ENCODE data around the gene CDK14.
A peak's percentile ranks its signal among the peaks of the same experiment; 100 is the strongest.

CDK14 gene

DNA sequence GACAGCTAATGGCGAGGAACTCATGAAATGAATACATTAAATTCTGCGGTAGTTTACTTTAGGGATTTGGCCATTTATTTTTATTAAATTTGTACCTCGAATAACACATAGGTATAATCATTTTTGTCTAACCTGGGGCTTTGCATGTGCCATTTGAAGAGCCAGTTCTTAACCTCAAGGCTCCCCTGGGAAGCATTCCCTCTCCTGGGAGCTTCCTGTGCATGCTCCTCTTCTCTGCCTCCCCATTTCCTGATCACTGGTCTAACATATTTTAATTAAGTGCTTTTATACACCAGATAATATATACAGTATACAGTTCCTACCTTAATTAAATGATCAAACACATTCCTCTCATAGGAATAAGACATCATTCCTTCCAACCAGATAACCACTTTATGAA, 484.2 kb downstream of the CDK14 start:
- TF ChIP-seq, protein P1, sequence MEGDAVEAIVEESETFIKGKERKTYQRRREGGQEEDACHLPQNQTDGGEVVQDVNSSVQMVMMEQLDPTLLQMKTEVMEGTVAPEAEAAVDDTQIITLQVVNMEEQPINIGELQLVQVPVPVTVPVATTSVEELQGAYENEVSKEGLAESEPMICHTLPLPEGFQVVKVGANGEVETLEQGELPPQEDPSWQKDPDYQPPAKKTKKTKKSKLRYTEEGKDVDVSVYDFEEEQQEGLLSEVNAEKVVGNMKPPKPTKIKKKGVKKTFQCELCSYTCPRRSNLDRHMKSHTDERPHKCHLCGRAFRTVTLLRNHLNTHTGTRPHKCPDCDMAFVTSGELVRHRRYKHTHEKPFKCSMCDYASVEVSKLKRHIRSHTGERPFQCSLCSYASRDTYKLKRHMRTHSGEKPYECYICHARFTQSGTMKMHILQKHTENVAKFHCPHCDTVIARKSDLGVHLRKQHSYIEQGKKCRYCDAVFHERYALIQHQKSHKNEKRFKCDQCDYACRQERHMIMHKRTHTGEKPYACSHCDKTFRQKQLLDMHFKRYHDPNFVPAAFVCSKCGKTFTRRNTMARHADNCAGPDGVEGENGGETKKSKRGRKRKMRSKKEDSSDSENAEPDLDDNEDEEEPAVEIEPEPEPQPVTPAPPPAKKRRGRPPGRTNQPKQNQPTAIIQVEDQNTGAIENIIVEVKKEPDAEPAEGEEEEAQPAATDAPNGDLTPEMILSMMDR (IDR thresholded peaks at IDR 0.05) = no peak
- no peak overlapping the region for H3K4me2 ChIP-seq (ENCODE audit: low read length)
- H3K27me3 ChIP-seq (ENCODE audit: control insufficient read depth, insufficient read depth, low read length) = no peaks in the 10 kb centered on the region
- H3K9me3 ChIP-seq (ENCODE audit: control insufficient read depth, low read length) = no peaks in the 10 kb centered on the region
- H3K9ac ChIP-seq = no peak overlapping the region
- H3K27ac ChIP-seq = no peak overlapping the region
- no peaks in the 10 kb centered on the region for H3K36me3 ChIP-seq (ENCODE audit: control insufficient read depth, insufficient read depth, low read length)
- H3K4me3 ChIP-seq (ENCODE audit: low read depth, low read length) = no peak overlapping the region
- no peaks in the 10 kb centered on the region for H3K4me1 ChIP-seq
- H2AFZ ChIP-seq = no peak overlapping the region
- H3K79me2 ChIP-seq = no peaks in the 10 kb centered on the region

DNA sequence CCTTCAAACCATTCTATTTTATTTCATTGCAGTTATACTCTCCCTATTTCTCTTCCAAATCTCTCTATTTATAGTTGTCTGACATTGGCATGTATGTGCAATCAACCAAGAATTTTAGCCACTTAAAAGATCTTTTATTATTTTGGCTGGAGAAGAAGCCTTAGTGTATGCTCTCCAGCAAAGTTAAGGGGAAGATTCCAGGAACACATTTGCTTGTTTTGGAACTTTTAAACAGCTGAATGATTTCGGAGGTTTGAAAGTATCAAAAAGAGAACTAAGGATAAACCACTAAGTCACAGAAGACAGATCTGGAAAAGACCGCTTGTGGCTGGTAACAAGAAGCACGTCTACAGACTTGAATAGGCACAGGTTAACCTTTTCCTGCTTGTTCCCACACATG, 485.9 kb downstream of the CDK14 start:
- H3K27me3 ChIP-seq (ENCODE audit: control insufficient read depth, insufficient read depth, low read length) = no peaks in the 10 kb centered on the region
- no peaks in the 10 kb centered on the region for H3K79me2 ChIP-seq
- TF ChIP-seq, protein P1 (IDR thresholded peaks at IDR 0.05) = no peak
- no peak overlapping the region for H3K4me2 ChIP-seq (ENCODE audit: low read length)
- H3K4me3 ChIP-seq (ENCODE audit: low read depth, low read length) = no peak overlapping the region
- H3K9ac ChIP-seq = no peak overlapping the region
- no peaks in the 10 kb centered on the region for H3K9me3 ChIP-seq (ENCODE audit: control insufficient read depth, low read length)
- no peaks in the 10 kb centered on the region for H3K4me1 ChIP-seq
- H2AFZ ChIP-seq = no peak overlapping the region
- H3K36me3 ChIP-seq (ENCODE audit: control insufficient read depth, insufficient read depth, low read length) = no peaks in the 10 kb centered on the region
- H3K27ac ChIP-seq = no peak overlapping the region

DNA sequence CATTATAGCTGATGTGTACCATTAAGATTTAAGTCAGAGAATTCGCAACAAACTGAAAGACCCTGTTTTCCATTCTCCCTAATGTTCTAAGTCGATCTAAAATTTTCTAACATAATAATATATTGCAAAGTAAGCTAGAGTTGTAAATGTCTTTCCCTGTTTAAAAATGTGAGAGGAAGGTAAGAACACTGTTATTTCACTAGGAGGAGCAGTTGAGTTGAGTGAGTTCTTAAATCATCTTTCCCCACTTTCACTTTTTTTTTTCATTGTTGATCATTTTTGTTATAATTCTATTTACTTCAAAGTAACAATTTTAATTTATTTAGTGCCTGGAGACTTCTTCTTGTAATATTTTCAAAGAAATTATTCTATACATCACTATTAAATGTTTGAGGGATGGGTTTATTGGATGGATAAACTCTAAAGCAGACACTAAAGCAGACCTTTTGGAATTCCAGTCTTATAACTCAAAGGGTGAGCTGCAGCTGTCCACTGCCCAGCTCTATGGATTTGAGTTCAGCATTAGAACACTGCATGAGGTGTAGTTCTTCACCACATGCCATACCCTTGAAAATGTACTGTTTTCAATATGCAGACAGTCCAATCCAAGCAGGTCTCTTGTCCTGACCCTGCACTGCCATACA, 486.9 kb downstream of the CDK14 start:
- Histone ChIP-seq H3K4me1 (no peaks in the 10 kb centered on the region), H3K4me2 (ENCODE audit: low read length) (no peak overlapping the region), H3K4me3 (ENCODE audit: low read depth, low read length) (no peak overlapping the region), H3K36me3 (ENCODE audit: control insufficient read depth, insufficient read depth, low read length) (no peaks in the 10 kb centered on the region), H2AFZ (no peak overlapping the region), H3K9ac (no peak overlapping the region), H3K27me3 (ENCODE audit: control insufficient read depth, insufficient read depth, low read length) (no peaks in the 10 kb centered on the region), H3K79me2 (no peaks in the 10 kb centered on the region), H3K27ac (no peak overlapping the region), H3K9me3 (ENCODE audit: control insufficient read depth, low read length) (no peaks in the 10 kb centered on the region)
- TF ChIP-seq, protein P1 (IDR thresholded peaks at IDR 0.05) = peak; percentile 28

DNA sequence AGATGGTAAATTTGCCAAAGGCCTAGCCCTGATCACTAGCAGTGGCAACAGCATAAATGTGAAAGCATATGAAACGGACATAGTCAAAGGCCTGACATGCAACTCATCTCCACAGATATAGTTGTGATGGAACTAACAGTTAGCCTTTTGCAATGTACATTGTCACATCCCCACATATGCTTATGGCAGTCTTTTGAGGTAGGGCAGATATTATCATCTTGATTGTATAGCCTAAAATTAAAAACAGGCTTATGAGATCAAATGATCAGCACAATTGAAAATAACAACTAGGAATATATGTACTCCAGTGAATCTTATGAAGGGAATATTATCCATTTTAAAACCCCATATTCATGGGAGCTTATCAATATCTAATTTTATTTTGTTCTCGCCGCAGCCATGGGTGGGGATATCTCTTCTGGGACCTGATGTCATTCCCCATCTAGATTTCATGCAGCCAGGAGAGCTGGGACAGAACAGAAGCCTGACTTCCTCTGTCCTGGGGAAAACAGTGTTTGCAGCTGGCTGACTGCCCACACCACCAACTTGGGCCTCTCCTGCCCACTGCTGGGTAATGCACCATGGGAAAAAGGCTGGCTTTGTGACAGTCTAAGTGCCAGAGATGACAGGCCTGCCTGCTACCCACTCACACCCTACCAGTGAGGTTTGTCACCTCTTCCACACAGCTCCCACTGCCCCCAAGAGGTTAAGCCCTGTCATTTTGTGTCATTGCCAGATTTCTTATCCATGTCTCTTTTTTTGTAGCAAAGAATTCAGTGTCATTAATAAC, 487.9 kb downstream of the CDK14 start:
- no peak overlapping the region for H3K4me3 ChIP-seq (ENCODE audit: low read depth, low read length)
- H3K4me2 ChIP-seq (ENCODE audit: low read length) = no peak overlapping the region
- H2AFZ ChIP-seq = no peak overlapping the region
- no peaks in the 10 kb centered on the region for H3K4me1 ChIP-seq
- no peaks in the 10 kb centered on the region for H3K36me3 ChIP-seq (ENCODE audit: control insufficient read depth, insufficient read depth, low read length)
- H3K27ac ChIP-seq = no peak overlapping the region
- TF ChIP-seq, protein P1 (IDR thresholded peaks at IDR 0.05) = no peak
- H3K9me3 ChIP-seq (ENCODE audit: control insufficient read depth, low read length) = no peaks in the 10 kb centered on the region
- no peak overlapping the region for H3K9ac ChIP-seq
- H3K79me2 ChIP-seq = no peaks in the 10 kb centered on the region
- no peaks in the 10 kb centered on the region for H3K27me3 ChIP-seq (ENCODE audit: control insufficient read depth, insufficient read depth, low read length)
